ENCODE results near the gene KRT7. TPM values are rescaled to one million over a fixed set of nuclear protein-coding genes. Genes with fewer than 3 reads are reported as not detected.

Gene KRT7
- total RNA-seq (2014; rRNA removed; shearing (Covaris generic)) (5.7 and 11.0 TPM in 2 replicates), polyA plus RNA-seq (2016; fragmentation: Nextera tagmentation; extraction: Ambion mirVana) (14.4 and 17.4 TPM in 2 replicates)

DNA sequence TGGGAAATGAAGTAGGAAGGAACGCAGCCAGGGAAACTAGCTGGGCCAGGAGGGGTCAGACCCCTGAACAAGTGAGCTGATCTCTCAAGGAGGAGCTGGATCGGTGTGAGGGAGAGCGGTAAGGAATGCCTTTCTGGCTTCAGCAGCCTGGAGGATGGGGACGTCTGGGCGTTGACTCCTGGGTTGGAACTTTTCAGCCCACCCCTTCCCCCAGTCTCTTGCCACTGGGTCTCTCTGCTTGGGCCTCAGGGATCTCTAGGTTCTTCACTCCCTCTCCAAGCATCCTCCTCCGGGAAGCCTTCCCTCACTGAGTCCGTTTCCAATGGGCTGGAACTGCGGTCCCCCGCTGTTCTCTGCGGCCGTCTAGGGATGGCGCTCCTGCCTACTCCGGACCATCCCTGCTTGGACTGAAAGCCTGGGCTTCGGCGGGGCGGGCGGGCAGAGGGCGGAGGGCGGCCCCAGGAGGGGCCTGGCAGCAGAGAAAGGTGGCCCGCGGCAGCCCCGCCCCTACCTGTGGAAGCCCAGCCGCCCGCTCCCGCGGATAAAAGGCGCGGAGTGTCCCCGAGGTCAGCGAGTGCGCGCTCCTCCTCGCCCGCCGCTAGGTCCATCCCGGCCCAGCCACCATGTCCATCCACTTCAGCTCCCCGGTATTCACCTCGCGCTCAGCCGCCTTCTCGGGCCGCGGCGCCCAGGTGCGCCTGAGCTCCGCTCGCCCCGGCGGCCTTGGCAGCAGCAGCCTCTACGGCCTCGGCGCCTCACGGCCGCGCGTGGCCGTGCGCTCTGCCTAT lies at the start of gene KRT7:
KRT7 (plus strand) TSS at position 570 of the 788 bp plus-strand sequence; CDS start at position 624, 54 bp downstream.
- Histone ChIP-seq H3K9me2 (ENCODE audit: insufficient read depth) (no peaks in the 10 kb centered on the region), H3K9me3 (ENCODE audit: low read depth) (no peaks in the 10 kb centered on the region), H3K79me2 (ENCODE audit: insufficient read depth) (no peaks in the 10 kb centered on the region), H3K36me3 (ENCODE audit: low read depth) (no peaks in the 10 kb centered on the region), H3K4me3 (no peak within 1 kb of the TSS), H3F3A (ENCODE audit: insufficient read depth) (peaks cover 5% of the 10 kb centered on the region; the same call in 1 of the 2 replicates), H2AFZ (0 out of 2 replicates have a peak within 1 kb of the TSS, but pooled peaks have one; percentile 27), H3K4me1 (ENCODE audit: insufficient read depth) (peaks cover 38% of the 10 kb centered on the region), H3K27ac (no peak within 1 kb of the TSS), H3K4me2 (ENCODE audit: unreplicated experiment) (no peak within 1 kb of the TSS), H3K9ac (no peak within 1 kb of the TSS), H4K20me1 (ENCODE audit: insufficient read depth) (no peaks in the 10 kb centered on the region), H3K27me3 (replicated peaks; ENCODE audit: insufficient read depth) (no peaks in the 10 kb centered on the region)
- no peak for TF ChIP-seq EZH2phosphoT487 (IDR thresholded peaks at IDR 0.05; ENCODE audit: insufficient read depth, low read depth)
- no peak for TF ChIP-seq EZH2 (IDR thresholded peaks at IDR 0.05; ENCODE audit: insufficient read depth, poor library complexity, severe bottlenecking)
- 22 to 29% methylated on average over 36 to 46 of the region's 58 CpGs for WGBS, 2 experiments (ENCODE audit: low coverage in 1 of 2, low lambda C conversion rate in 2 of 2, missing lambda C conversion rate in 2 of 2)
- no peak for DNase-seq
- in situ Hi-C loops (cut with MboI), result no loop called here

DNA sequence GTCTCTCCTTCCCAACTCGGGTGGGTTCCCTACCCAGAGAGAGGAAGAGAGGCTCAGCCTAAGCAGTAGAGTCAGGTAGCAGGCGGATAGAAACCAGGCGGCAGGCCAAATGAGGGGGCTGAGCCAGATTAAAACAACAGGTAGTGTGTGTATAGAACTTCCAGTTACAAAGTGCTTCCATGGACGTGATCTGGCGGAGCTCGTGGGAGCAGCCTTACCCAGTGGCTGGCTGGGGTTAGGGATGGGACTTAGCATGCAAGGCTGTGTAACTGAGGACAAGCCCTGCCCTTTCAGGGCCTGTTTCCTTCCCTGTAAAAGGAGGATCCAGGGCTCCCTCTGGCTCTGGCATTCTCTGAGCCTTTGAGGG lies 49.5 kb upstream of the KRT7 start:
- H3K4me1 ChIP-seq (ENCODE audit: insufficient read depth), result peaks cover 29% of the 10 kb centered on the region
- no peak overlapping the region for H2AFZ ChIP-seq
- H3K27ac ChIP-seq, result no peak overlapping the region
- H3K4me2 ChIP-seq (ENCODE audit: unreplicated experiment), result no peak overlapping the region
- H3K9ac ChIP-seq, result no peak overlapping the region
- H3K9me3 ChIP-seq (ENCODE audit: low read depth), result no peaks in the 10 kb centered on the region
- DNase-seq, result no peak
- no peaks in the 10 kb centered on the region for H3K79me2 ChIP-seq (ENCODE audit: insufficient read depth)
- no peaks in the 10 kb centered on the region for H4K20me1 ChIP-seq (ENCODE audit: insufficient read depth)
- 67 to 72% methylated on average over 6 of the region's 6 CpGs for WGBS, 2 experiments (ENCODE audit: low coverage in 1 of 2, low lambda C conversion rate in 2 of 2, missing lambda C conversion rate in 2 of 2)
- no peak for TF ChIP-seq EZH2phosphoT487 (IDR thresholded peaks at IDR 0.05; ENCODE audit: insufficient read depth, low read depth)
- in situ Hi-C loops (cut with MboI), result no loop called here
- peaks cover 12% of the 10 kb centered on the region; the same call in 1 of the 2 replicates for H3F3A ChIP-seq (ENCODE audit: insufficient read depth)
- no peaks in the 10 kb centered on the region for H3K27me3 ChIP-seq (replicated peaks; ENCODE audit: insufficient read depth)
- H3K4me3 ChIP-seq, result no peak overlapping the region
- no peaks in the 10 kb centered on the region for H3K36me3 ChIP-seq (ENCODE audit: low read depth)
- H3K9me2 ChIP-seq (ENCODE audit: insufficient read depth), result no peaks in the 10 kb centered on the region

DNA sequence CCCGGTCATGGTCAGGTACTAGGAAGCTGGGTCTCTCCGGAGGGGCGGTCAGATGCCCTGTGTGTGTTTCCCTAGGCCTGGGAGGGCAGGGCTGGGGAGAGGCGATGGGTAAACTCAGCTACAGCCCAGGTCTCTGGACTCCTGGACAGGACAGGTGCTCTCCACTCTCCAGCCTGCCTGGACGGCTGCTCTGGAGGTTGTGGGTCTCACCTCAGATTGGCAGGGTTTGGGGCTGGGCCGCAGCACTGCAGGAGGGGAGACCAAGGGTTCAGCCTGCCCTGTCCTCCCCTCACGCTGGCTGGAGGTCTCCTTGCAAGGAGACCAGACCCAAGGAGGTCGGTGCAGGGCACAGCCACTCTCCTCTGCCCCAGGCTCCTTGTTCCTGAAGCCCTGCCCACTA lies 49.1 kb upstream of the KRT7 start:
- Histone ChIP-seq H3K79me2 (ENCODE audit: insufficient read depth) (no peaks in the 10 kb centered on the region), H3K9ac (no peak overlapping the region), H3K9me3 (ENCODE audit: low read depth) (no peaks in the 10 kb centered on the region), H3K9me2 (ENCODE audit: insufficient read depth) (no peaks in the 10 kb centered on the region), H2AFZ (no peak overlapping the region), H3K27me3 (replicated peaks; ENCODE audit: insufficient read depth) (no peaks in the 10 kb centered on the region), H3F3A (ENCODE audit: insufficient read depth) (peaks cover 12% of the 10 kb centered on the region; the same call in 1 of the 2 replicates), H3K4me2 (ENCODE audit: unreplicated experiment) (no peak overlapping the region), H3K36me3 (ENCODE audit: low read depth) (no peaks in the 10 kb centered on the region), H3K4me1 (ENCODE audit: insufficient read depth) (peaks cover 25% of the 10 kb centered on the region), H3K27ac (no peak overlapping the region), H3K4me3 (no peak overlapping the region), H4K20me1 (ENCODE audit: insufficient read depth) (no peaks in the 10 kb centered on the region)
- TF ChIP-seq EZH2phosphoT487 (IDR thresholded peaks at IDR 0.05; ENCODE audit: insufficient read depth, low read depth) (no peak), EZH2 (IDR thresholded peaks at IDR 0.05; ENCODE audit: insufficient read depth, poor library complexity, severe bottlenecking) (no peak)
- in situ Hi-C loops (cut with MboI), result no loop called here
- 88 to 94% methylated on average over 6 to 7 of the region's 8 CpGs for WGBS, 2 experiments (ENCODE audit: low coverage in 1 of 2, low lambda C conversion rate in 2 of 2, missing lambda C conversion rate in 2 of 2)
- DNase-seq, result no peak

DNA sequence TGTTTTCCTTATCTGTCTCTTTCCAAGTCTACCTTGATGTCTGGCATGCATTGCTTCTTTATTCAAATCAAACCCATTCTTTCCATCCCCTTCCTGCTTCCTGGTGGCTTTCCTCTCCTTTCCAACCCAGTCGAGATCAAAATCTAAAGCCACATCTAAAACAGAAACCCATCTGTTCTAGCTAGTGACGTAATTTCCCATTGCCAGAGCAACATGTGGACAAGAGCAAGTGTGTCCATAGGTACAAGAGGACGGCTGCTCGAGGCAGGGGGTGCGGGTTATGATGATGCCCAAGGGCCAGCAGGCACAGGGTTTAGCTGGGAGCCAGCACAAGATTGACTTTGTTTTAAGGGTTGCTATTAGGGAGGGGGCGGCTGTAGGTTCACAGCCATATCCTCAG lies 48.2 kb upstream of the KRT7 start:
- TF ChIP-seq EZH2 (IDR thresholded peaks at IDR 0.05; ENCODE audit: insufficient read depth, poor library complexity, severe bottlenecking), result no peak
- TF ChIP-seq EZH2phosphoT487 (IDR thresholded peaks at IDR 0.05; ENCODE audit: insufficient read depth, low read depth), result no peak
- Histone ChIP-seq H3K79me2 (ENCODE audit: insufficient read depth) (no peaks in the 10 kb centered on the region), H3K36me3 (ENCODE audit: low read depth) (no peaks in the 10 kb centered on the region), H2AFZ (no peak overlapping the region), H3K4me2 (ENCODE audit: unreplicated experiment) (no peak overlapping the region), H3K9ac (no peak overlapping the region), H3K4me1 (ENCODE audit: insufficient read depth) (peaks cover 32% of the 10 kb centered on the region), H3F3A (ENCODE audit: insufficient read depth) (peaks cover 12% of the 10 kb centered on the region; the same call in 1 of the 2 replicates), H4K20me1 (ENCODE audit: insufficient read depth) (no peaks in the 10 kb centered on the region), H3K9me2 (ENCODE audit: insufficient read depth) (no peaks in the 10 kb centered on the region), H3K27me3 (replicated peaks; ENCODE audit: insufficient read depth) (no peaks in the 10 kb centered on the region), H3K9me3 (ENCODE audit: low read depth) (no peaks in the 10 kb centered on the region), H3K27ac (no peak overlapping the region), H3K4me3 (no peak overlapping the region)
- WGBS, 2 experiments (ENCODE audit: low coverage in 1 of 2, low lambda C conversion rate in 2 of 2, missing lambda C conversion rate in 2 of 2), result 91 to 97% methylated on average over 6 of the region's 6 CpGs
- DNase-seq, result no peak
- in situ Hi-C loops (cut with MboI), result no loop called here

All from GM23248 (cell line).